ENCODE data around the gene ANKS3. TPM values are rescaled to one million over a fixed set of nuclear protein-coding genes. Genes with fewer than 3 reads are reported as not detected.

The ANKS3 gene
- total and polyA plus RNA-seq, 2 of the 8 experiments (the other 6 are each of a cell fraction or from before 2014, with no cell fraction given), result 15.5 to 23.9 TPM

GRCh38 chr16:4746991-4747574, 13.0 kb upstream of the ANKS3 start (continued):
- TF ChIP-seq, protein P1, sequence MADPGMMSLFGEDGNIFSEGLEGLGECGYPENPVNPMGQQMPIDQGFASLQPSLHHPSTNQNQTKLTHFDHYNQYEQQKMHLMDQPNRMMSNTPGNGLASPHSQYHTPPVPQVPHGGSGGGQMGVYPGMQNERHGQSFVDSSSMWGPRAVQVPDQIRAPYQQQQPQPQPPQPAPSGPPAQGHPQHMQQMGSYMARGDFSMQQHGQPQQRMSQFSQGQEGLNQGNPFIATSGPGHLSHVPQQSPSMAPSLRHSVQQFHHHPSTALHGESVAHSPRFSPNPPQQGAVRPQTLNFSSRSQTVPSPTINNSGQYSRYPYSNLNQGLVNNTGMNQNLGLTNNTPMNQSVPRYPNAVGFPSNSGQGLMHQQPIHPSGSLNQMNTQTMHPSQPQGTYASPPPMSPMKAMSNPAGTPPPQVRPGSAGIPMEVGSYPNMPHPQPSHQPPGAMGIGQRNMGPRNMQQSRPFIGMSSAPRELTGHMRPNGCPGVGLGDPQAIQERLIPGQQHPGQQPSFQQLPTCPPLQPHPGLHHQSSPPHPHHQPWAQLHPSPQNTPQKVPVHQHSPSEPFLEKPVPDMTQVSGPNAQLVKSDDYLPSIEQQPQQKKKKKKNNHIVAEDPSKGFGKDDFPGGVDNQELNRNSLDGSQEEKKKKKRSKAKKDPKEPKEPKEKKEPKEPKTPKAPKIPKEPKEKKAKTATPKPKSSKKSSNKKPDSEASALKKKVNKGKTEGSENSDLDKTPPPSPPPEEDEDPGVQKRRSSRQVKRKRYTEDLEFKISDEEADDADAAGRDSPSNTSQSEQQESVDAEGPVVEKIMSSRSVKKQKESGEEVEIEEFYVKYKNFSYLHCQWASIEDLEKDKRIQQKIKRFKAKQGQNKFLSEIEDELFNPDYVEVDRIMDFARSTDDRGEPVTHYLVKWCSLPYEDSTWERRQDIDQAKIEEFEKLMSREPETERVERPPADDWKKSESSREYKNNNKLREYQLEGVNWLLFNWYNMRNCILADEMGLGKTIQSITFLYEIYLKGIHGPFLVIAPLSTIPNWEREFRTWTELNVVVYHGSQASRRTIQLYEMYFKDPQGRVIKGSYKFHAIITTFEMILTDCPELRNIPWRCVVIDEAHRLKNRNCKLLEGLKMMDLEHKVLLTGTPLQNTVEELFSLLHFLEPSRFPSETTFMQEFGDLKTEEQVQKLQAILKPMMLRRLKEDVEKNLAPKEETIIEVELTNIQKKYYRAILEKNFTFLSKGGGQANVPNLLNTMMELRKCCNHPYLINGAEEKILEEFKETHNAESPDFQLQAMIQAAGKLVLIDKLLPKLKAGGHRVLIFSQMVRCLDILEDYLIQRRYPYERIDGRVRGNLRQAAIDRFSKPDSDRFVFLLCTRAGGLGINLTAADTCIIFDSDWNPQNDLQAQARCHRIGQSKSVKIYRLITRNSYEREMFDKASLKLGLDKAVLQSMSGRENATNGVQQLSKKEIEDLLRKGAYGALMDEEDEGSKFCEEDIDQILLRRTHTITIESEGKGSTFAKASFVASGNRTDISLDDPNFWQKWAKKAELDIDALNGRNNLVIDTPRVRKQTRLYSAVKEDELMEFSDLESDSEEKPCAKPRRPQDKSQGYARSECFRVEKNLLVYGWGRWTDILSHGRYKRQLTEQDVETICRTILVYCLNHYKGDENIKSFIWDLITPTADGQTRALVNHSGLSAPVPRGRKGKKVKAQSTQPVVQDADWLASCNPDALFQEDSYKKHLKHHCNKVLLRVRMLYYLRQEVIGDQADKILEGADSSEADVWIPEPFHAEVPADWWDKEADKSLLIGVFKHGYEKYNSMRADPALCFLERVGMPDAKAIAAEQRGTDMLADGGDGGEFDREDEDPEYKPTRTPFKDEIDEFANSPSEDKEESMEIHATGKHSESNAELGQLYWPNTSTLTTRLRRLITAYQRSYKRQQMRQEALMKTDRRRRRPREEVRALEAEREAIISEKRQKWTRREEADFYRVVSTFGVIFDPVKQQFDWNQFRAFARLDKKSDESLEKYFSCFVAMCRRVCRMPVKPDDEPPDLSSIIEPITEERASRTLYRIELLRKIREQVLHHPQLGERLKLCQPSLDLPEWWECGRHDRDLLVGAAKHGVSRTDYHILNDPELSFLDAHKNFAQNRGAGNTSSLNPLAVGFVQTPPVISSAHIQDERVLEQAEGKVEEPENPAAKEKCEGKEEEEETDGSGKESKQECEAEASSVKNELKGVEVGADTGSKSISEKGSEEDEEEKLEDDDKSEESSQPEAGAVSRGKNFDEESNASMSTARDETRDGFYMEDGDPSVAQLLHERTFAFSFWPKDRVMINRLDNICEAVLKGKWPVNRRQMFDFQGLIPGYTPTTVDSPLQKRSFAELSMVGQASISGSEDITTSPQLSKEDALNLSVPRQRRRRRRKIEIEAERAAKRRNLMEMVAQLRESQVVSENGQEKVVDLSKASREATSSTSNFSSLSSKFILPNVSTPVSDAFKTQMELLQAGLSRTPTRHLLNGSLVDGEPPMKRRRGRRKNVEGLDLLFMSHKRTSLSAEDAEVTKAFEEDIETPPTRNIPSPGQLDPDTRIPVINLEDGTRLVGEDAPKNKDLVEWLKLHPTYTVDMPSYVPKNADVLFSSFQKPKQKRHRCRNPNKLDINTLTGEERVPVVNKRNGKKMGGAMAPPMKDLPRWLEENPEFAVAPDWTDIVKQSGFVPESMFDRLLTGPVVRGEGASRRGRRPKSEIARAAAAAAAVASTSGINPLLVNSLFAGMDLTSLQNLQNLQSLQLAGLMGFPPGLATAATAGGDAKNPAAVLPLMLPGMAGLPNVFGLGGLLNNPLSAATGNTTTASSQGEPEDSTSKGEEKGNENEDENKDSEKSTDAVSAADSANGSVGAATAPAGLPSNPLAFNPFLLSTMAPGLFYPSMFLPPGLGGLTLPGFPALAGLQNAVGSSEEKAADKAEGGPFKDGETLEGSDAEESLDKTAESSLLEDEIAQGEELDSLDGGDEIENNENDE (IDR thresholded peaks at IDR 0.05; ENCODE audit: insufficient replicate concordance, low read length), result no peak
- TF ChIP-seq NANOG (IDR thresholded peaks at IDR 0.05; ENCODE audit: insufficient read depth, low read depth, low read length, poor library complexity, severe bottlenecking) (no peak), EGR1 (IDR thresholded peaks at IDR 0.05; ENCODE audit: borderline replicate concordance, low read depth, low read length) (no peak), SIX5 (IDR thresholded peaks at IDR 0.05; ENCODE audit: low read depth, low read length) (no peak), KDM1A (IDR thresholded peaks at IDR 0.05; ENCODE audit: borderline replicate concordance, low read length) (no peak), TCF12 (IDR thresholded peaks at IDR 0.05; ENCODE audit: low read depth, low read length) (no peak), BCL11A (IDR thresholded peaks at IDR 0.05; ENCODE audit: low read depth in 2 of 2, low read length in 2 of 2) (no peak), FOSL1 (IDR thresholded peaks at IDR 0.05; ENCODE audit: insufficient read depth, low read depth, low read length) (no peak), PHF8 (conservative IDR thresholded peaks at IDR 0.05; ENCODE audit: low read depth, low read length) (no peak)
- TF ChIP-seq, protein P2, sequence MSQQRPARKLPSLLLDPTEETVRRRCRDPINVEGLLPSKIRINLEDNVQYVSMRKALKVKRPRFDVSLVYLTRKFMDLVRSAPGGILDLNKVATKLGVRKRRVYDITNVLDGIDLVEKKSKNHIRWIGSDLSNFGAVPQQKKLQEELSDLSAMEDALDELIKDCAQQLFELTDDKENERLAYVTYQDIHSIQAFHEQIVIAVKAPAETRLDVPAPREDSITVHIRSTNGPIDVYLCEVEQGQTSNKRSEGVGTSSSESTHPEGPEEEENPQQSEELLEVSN (IDR thresholded peaks at IDR 0.05), result no peak

Measured in H1 (cell line).